SK-N-DZ (cell line): ENCODE results near the gene NAV2.

Experiments used
- small RNA-seq, 2 experiments: library from RNA; depleted of rRNA; stranded (forward); fragments of <200 nt; gene quantifications; one replicate each; pipeline ENCODE3, GENCODE V24; 2014

Gene NAV2

Small RNA genes within 50 kb of the gene (small RNA-seq; reads per million reads assigned to genes)
- 0 reads per million in 2 experiments for gene MIR4694
